Neuronal stem cell (in vitro differentiated cells): ENCODE data around the gene UNC5B.
A peak's percentile ranks its signal among the peaks of the same experiment; 100 is the strongest.

Experiments
- DNase-seq: peaks from one replicate; pipeline ENCODE4 v3.0.0-alpha.2; 2013; ENCODE audit warnings: low spot score
- H2AFZ ChIP-seq: one replicate; pipeline ENCODE4 v1.6.1; 2013; ENCODE audit warnings: mild to moderate bottlenecking, low read length, inconsistent platforms
- H2AK5ac ChIP-seq: 2 replicates; pipeline ENCODE4 v1.6.1; 2013; ENCODE audit warnings: low read depth, mild to moderate bottlenecking, inconsistent platforms, low read length, moderate library complexity, mixed read lengths
- H2BK120ac ChIP-seq: 2 replicates; pipeline ENCODE4 v1.6.1; 2013; ENCODE audit warnings: low read depth, mild to moderate bottlenecking, inconsistent platforms, low read length, moderate library complexity, mixed read lengths
- H2BK12ac ChIP-seq: one replicate; pipeline ENCODE4 v1.6.1; 2013; ENCODE audit warnings: low read length, inconsistent platforms
- H2BK15ac ChIP-seq: 2 replicates; pipeline ENCODE4 v1.6.1; 2013; ENCODE audit warnings: mild to moderate bottlenecking, low read length, inconsistent platforms, mixed read lengths
- H2BK5ac ChIP-seq: one replicate; pipeline ENCODE4 v1.6.1; 2013; ENCODE audit warnings: inconsistent platforms, mild to moderate bottlenecking, low read length, moderate library complexity
- H3K14ac ChIP-seq: one replicate; pipeline ENCODE4 v1.6.1; 2013; ENCODE audit warnings: low read length, inconsistent platforms
- H3K18ac ChIP-seq: 2 replicates; pipeline ENCODE4 v1.6.1; 2013; ENCODE audit warnings: low read length, inconsistent platforms
- H3K23ac ChIP-seq: 2 replicates; pipeline ENCODE4 v1.6.1; 2013; ENCODE audit warnings: low read depth, mild to moderate bottlenecking, mixed read lengths, low read length, inconsistent platforms; ENCODE audit not compliant: poor library complexity
- H3K27ac ChIP-seq: replicated peaks from 3 replicates; pipeline ENCODE4 v1.5.1; 2013; ENCODE audit warnings: low read length, inconsistent platforms
- H3K27me3 ChIP-seq, 3 experiments: 2 replicates each; pipeline ENCODE4 v1.6.1; 2013; ENCODE audit warnings: low read length in 3 of 3, mild to moderate bottlenecking in 2 of 3, inconsistent platforms in 1 of 3, low read depth in 1 of 3, mixed read lengths in 1 of 3, moderate library complexity in 1 of 3; ENCODE audit not compliant: control insufficient read depth in 3 of 3, insufficient read depth in 3 of 3
- H3K36me3 ChIP-seq, 2 donors: replicated peaks in 1 of 2; 2 replicates each; pipeline ENCODE4 v1.6.1; 2013; ENCODE audit warnings: low read length in 2 of 2; ENCODE audit not compliant: control insufficient read depth in 2 of 2, insufficient read depth in 2 of 2
- H3K4ac ChIP-seq: 2 replicates; pipeline ENCODE4 v1.6.1; 2013; ENCODE audit warnings: inconsistent platforms, mild to moderate bottlenecking, low read length, moderate library complexity
- H3K4me1 ChIP-seq, 2 donors: 1 replicate in 1 of 2; 2 replicates in 1 of 2; pipeline ENCODE4 v1.6.1; 2013; ENCODE audit warnings: low read length in 2 of 2, low read depth in 1 of 2; ENCODE audit not compliant: control insufficient read depth in 2 of 2, insufficient read depth in 1 of 2
- H3K4me2 ChIP-seq: one replicate; pipeline ENCODE4 v1.6.1; 2013; ENCODE audit warnings: mild to moderate bottlenecking, low read length, inconsistent platforms; ENCODE audit not compliant: insufficient read depth, poor library complexity, severe bottlenecking
- H3K4me3 ChIP-seq, 2 donors: 2 replicates each; pipeline ENCODE4 v1.5.1; 2013; ENCODE audit warnings: low read length in 2 of 2, mild to moderate bottlenecking in 2 of 2, inconsistent platforms in 1 of 2, moderate library complexity in 1 of 2
- H3K79me1 ChIP-seq: one replicate; pipeline ENCODE4 v1.6.1; 2013; ENCODE audit warnings: low read depth, mild to moderate bottlenecking, inconsistent platforms, low read length, moderate library complexity
- H3K9ac ChIP-seq: one replicate; pipeline ENCODE4 v1.6.1; 2013; ENCODE audit warnings: mild to moderate bottlenecking, low read depth, low read length, inconsistent platforms; ENCODE audit not compliant: poor library complexity
- H3K9me3 ChIP-seq, 2 donors: replicated peaks in 1 of 2; 2 replicates each; pipeline versions ENCODE3 to v1.6.1; 2013; ENCODE audit warnings: low read length in 2 of 2, mild to moderate bottlenecking in 2 of 2, inconsistent platforms in 1 of 2, low read depth in 1 of 2, mixed read lengths in 1 of 2, moderate library complexity in 1 of 2; ENCODE audit not compliant: control insufficient read depth in 2 of 2, insufficient read depth in 1 of 2
- H4K8ac ChIP-seq: one replicate; pipeline ENCODE4 v1.6.1; 2013; ENCODE audit warnings: low read depth, mild to moderate bottlenecking, inconsistent platforms, low read length, moderate library complexity
- H4K91ac ChIP-seq: one replicate; pipeline ENCODE4 v1.6.1; 2013; ENCODE audit warnings: low read length, low read depth, mild to moderate bottlenecking, inconsistent platforms; ENCODE audit not compliant: poor library complexity
- WGBS, 2 donors: extraction: QIAGEN DNeasy Blood & Tissue Kit; methylation state at CpG; one replicate each; pipeline ENCODE4 v1.1.7; 2013; ENCODE audit warnings: missing lambda C conversion rate in 2 of 2, mixed read lengths in 1 of 2; ENCODE audit not compliant: insufficient read length in 2 of 2, insufficient replicate concordance in 1 of 2; ENCODE audit errors: extremely low coverage in 2 of 2; 5-methylcytosine and 5-hydroxymethylcytosine counted together

UNC5B gene

DNA sequence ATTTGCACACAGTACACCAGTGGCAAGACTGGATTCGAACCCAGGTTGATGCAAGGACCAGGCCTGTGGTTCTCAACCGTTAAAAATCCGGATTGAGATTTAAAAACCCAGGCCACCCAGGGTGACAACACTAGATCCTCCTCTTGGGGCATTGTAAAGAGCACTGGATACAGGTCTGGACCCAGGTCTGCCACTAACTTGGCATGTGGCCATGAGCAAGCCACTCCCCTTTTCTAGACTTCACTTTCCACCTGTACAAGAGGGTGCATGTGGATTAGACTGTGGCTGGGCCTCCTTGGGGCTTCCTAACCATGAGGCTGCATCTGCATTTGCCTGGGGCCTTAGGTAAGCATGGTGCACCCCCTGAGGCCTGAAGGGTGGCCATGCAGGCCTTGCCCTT lies 85.0 kb downstream of the UNC5B start:
- H3K4me2 ChIP-seq, result no peak overlapping the region
- H4K91ac ChIP-seq, result no peak overlapping the region
- H3K36me3 ChIP-seq, result no peaks in the 10 kb centered on the region
- no peak overlapping the region for H3K4me3 ChIP-seq
- DNase-seq, result no peak
- H3K9me3 ChIP-seq, result no peaks in the 10 kb centered on the region
- no peaks in the 10 kb centered on the region for H3K79me1 ChIP-seq
- H3K4me1 ChIP-seq, result no peaks in the 10 kb centered on the region
- H2AK5ac ChIP-seq, result no peak overlapping the region
- H2BK120ac ChIP-seq, result no peak overlapping the region
- no peak overlapping the region for H3K23ac ChIP-seq
- WGBS, 2 donors, result no CpG with 5 or more reads among the region's 3 CpGs
- H3K4ac ChIP-seq, result no peak overlapping the region
- no peak overlapping the region for H2BK5ac ChIP-seq
- peaks cover 0 to 29% (median 0%) of the 10 kb centered on the region in 3 experiments for H3K27me3 ChIP-seq
- no peak overlapping the region for H2AFZ ChIP-seq
- no peak overlapping the region for H2BK12ac ChIP-seq
- no peak overlapping the region for H3K9ac ChIP-seq
- no peak overlapping the region for H4K8ac ChIP-seq
- H3K18ac ChIP-seq, result no peak overlapping the region
- H3K14ac ChIP-seq, result no peak overlapping the region
- no peak overlapping the region for H3K27ac ChIP-seq
- no peak overlapping the region for H2BK15ac ChIP-seq

DNA sequence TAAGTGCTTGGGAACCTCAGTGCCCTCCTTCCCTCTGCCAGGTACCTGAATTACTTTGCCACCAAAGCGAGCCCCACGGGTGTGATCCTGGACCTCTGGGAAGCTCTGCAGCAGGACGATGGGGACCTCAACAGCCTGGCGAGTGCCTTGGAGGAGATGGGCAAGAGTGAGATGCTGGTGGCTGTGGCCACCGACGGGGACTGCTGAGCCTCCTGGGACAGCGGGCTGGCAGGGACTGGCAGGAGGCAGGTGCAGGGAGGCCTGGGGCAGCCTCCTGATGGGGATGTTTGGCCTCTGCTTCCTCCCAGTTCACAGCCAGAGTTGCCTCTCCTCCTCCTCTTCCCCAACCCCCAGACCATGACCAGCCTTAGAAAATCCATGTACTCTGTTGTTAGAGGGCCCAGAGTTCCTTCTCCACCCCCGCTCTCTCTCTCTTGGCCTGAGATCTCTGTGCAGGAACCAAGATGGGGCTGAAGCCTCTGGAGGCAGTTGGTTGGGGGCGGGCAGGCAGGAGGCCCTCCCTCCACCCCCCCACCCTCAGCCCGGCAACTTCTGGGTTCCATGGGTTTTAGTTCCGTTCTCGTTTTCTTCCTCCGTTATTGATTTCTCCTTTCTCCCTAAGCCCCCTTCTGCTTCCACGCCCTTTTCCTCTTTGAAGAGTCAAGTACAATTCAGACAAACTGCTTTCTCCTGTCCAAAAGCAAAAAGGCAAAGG lies 86.9 kb downstream of the UNC5B start:
- no peak overlapping the region for H2AFZ ChIP-seq
- no peak overlapping the region for H2AK5ac ChIP-seq
- WGBS, 2 donors, result no CpG with 5 or more reads among the region's 14 CpGs
- H3K4ac ChIP-seq, result no peak overlapping the region
- no peak overlapping the region for H3K14ac ChIP-seq
- H3K4me1 ChIP-seq, result no peaks in the 10 kb centered on the region
- no peak overlapping the region for H3K9ac ChIP-seq
- no peak overlapping the region for H2BK12ac ChIP-seq
- peaks cover 0 to 29% (median 0%) of the 10 kb centered on the region in 3 experiments for H3K27me3 ChIP-seq
- DNase-seq, result no peak
- no peak overlapping the region for H3K23ac ChIP-seq
- H3K4me2 ChIP-seq, result no peak overlapping the region
- no peak overlapping the region for H3K4me3 ChIP-seq
- no peak overlapping the region for H2BK5ac ChIP-seq
- no peak overlapping the region for H2BK120ac ChIP-seq
- no peak overlapping the region for H3K18ac ChIP-seq
- H3K27ac ChIP-seq, result no peak overlapping the region
- H3K9me3 ChIP-seq, result no peaks in the 10 kb centered on the region
- no peak overlapping the region for H2BK15ac ChIP-seq
- H4K91ac ChIP-seq, result no peak overlapping the region
- no peaks in the 10 kb centered on the region for H3K36me3 ChIP-seq
- no peaks in the 10 kb centered on the region for H3K79me1 ChIP-seq
- H4K8ac ChIP-seq, result no peak overlapping the region

DNA sequence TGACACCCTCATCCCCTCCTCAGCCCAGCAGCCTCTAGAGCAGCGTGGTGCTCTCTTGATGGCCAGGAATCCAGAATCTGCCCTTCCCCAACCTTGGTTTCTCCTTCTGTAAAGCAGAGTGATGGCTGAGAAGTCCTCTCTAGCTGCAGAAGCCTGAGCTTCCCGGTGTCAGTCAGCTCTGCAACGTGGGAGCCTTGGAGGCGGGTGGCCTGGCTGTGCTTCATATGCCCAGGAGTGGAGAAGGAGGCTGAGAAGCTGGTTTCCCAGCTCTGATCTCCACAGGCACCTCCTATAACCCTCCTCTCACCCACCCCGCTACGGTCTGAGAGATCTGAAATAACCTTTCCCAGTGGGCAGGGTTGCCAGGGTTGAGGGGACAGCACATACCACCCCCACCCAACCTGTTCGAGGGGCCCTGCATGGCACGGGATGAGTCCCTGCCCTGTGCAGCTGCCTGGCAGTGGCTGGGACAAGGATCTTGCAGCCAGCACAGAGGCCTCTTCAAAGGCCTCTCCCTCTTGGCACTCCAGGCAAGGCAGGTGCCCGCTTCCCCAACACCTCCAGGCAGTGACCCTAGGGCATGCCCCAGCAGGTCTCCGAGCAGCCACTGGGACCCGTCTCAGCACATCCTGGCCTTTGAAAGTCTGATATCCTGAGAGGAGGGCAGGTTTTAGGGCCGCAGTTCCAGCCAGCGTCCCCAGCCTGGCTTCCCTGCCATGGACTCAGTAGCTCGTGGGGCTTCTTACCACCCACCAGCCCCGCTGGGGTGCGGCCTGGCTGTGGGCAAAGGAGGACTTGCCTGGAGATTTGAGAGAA lies 88.4 kb downstream of the UNC5B start:
- H3K14ac ChIP-seq, result no peak overlapping the region
- no peak overlapping the region for H2BK5ac ChIP-seq
- WGBS, 2 donors, result no CpG with 5 or more reads among the region's 16 CpGs
- H4K8ac ChIP-seq, result no peak overlapping the region
- no peak overlapping the region for H2BK120ac ChIP-seq
- H3K27me3 ChIP-seq, result peaks cover 0 to 26% (median 0%) of the 10 kb centered on the region in 3 experiments
- H4K91ac ChIP-seq, result no peak overlapping the region
- H3K4ac ChIP-seq, result no peak overlapping the region
- no peak overlapping the region for H3K27ac ChIP-seq
- H3K4me3 ChIP-seq, result no peak overlapping the region
- H3K79me1 ChIP-seq, result no peaks in the 10 kb centered on the region
- no peak for DNase-seq
- peak overlapping the region; percentile 11 for H2BK15ac ChIP-seq
- no peak overlapping the region for H2BK12ac ChIP-seq
- no peaks in the 10 kb centered on the region for H3K4me1 ChIP-seq
- no peak overlapping the region for H3K9ac ChIP-seq
- no peaks in the 10 kb centered on the region for H3K36me3 ChIP-seq
- peak overlapping the region; percentile 82 for H3K18ac ChIP-seq
- peak overlapping the region; percentile 63 for H2AK5ac ChIP-seq
- no peaks in the 10 kb centered on the region for H3K9me3 ChIP-seq
- H3K23ac ChIP-seq, result no peak overlapping the region
- peak overlapping the region; percentile 45 for H2AFZ ChIP-seq
- H3K4me2 ChIP-seq, result no peak overlapping the region

DNA sequence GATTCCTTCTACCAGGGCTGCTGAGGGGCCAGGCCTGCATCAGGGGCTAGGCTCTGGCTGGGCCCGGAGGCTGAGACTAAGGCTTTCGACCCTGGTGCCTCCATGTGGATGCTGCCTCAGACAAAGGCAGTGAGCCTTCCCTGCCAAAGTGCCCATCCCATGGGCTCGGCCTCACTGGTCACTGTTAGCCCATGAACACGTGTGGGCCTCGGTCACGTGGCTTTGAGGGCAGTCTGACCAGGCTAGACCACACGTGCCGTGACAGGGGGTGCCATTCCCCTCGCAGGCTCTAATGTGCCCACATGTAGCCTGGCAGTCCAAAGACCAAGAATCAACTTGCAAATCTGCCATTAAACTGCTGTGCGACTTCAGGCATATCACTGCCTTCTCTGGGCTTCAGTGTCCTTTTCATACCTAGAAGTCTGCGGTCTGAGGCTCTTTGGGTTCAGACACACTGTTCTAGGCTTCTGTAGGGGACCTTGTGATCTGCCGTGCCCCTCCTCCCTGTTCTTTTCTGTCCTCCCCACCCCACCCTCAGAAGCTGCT lies 89.1 kb downstream of the UNC5B start:
- Histone ChIP-seq H4K91ac (no peak overlapping the region), H3K27me3 (peaks cover 0 to 26% (median 0%) of the 10 kb centered on the region in 3 experiments), H3K36me3 (no peaks in the 10 kb centered on the region), H3K4me3 (no peak overlapping the region), H2BK5ac (no peak overlapping the region), H2AK5ac (peak overlapping the region; percentile 63), H3K9ac (no peak overlapping the region), H2BK12ac (no peak overlapping the region), H2BK120ac (no peak overlapping the region), H3K79me1 (no peaks in the 10 kb centered on the region), H3K18ac (peak overlapping the region; percentile 82), H2BK15ac (peak overlapping the region; percentile 11), H3K4ac (no peak overlapping the region), H3K4me2 (no peak overlapping the region), H3K9me3 (no peaks in the 10 kb centered on the region), H3K14ac (no peak overlapping the region), H3K27ac (no peak overlapping the region), H2AFZ (no peak overlapping the region), H3K23ac (no peak overlapping the region), H4K8ac (no peak overlapping the region), H3K4me1 (no peaks in the 10 kb centered on the region)
- no peak for DNase-seq
- no CpG with 5 or more reads among the region's 12 CpGs for WGBS, 2 donors
